ENCODE results near the gene MAMLD1.

Gene MAMLD1

GRCh38 chrX:150499240-150499639 lies 136.1 kb downstream of the MAMLD1 start:
- Histone ChIP-seq H3K27me3 (ENCODE audit: control insufficient read depth, insufficient read depth, low read length) (no peaks in the 10 kb centered on the region), H3K36me3 (ENCODE audit: control insufficient read depth, insufficient read depth, low read length) (no peaks in the 10 kb centered on the region), H3K4me3 (ENCODE audit: low read length) (no peak overlapping the region), H3K4me1 (ENCODE audit: control insufficient read depth, insufficient read depth, low read length) (peaks cover 8% of the 10 kb centered on the region), H3K9ac (ENCODE audit: low read length) (no peak overlapping the region), H3K9me3 (ENCODE audit: control insufficient read depth, low read length) (no peaks in the 10 kb centered on the region)

GRCh38 chrX:150502091-150502490 lies 139.0 kb downstream of the MAMLD1 start:
- H3K9ac ChIP-seq (ENCODE audit: low read length), result no peak overlapping the region
- H3K4me3 ChIP-seq (ENCODE audit: low read length), result no peak overlapping the region
- H3K4me1 ChIP-seq (ENCODE audit: control insufficient read depth, insufficient read depth, low read length), result peaks cover 8% of the 10 kb centered on the region
- no peaks in the 10 kb centered on the region for H3K27me3 ChIP-seq (ENCODE audit: control insufficient read depth, insufficient read depth, low read length)
- H3K36me3 ChIP-seq (ENCODE audit: control insufficient read depth, insufficient read depth, low read length), result no peaks in the 10 kb centered on the region
- no peaks in the 10 kb centered on the region for H3K9me3 ChIP-seq (ENCODE audit: control insufficient read depth, low read length)

DNA sequence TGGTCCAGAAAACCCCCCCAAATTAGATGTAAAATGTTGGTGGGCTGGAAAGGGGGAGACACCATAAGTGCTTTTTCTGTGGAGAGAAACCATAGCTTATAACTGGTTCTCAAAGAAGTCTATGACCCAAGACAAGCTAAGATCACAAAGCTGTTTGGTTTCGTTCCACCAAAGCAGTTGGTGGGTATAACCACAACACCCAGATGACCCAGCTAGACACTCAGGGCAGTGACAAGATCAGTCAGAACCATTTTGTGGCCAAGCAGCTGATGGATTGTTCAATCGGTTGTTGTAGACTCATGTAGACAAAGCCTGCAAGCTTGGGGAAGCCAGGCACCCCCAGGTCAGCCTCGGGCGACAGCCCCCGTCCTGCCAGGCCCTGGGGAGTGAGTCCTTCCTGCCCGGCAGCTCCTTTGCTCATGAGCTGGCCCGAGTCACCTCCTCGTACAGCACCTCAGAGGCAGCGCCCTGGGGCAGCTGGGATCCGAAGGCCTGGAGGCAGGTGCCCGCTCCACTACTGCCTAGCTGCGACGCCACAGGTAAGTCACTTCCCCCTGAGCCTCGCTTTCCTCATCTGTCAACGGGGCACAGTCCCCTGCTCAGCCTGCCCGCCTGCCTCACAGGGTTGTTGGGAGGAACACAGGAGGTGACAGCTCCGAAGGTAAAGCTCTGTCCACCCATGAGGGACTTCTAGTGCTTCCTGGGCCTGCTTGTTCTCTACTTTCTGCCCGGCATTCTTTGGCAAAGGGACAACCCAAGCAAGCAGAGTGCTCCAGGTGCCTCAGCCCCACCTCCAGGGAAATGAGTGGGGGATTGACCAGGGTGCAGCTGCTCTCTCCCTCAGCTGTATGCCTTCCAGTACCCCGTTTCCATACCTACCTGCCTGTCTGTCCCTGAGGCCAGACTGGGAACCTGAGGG lies 140.1 kb downstream of the MAMLD1 start:
- Histone ChIP-seq H3K4me1 (ENCODE audit: control insufficient read depth, insufficient read depth, low read length) (peaks cover 14% of the 10 kb centered on the region), H3K9ac (ENCODE audit: low read length) (no peak overlapping the region), H3K27me3 (ENCODE audit: control insufficient read depth, insufficient read depth, low read length) (no peaks in the 10 kb centered on the region), H3K9me3 (ENCODE audit: control insufficient read depth, low read length) (no peaks in the 10 kb centered on the region), H3K36me3 (ENCODE audit: control insufficient read depth, insufficient read depth, low read length) (no peaks in the 10 kb centered on the region), H3K4me3 (ENCODE audit: low read length) (no peak overlapping the region)

DNA sequence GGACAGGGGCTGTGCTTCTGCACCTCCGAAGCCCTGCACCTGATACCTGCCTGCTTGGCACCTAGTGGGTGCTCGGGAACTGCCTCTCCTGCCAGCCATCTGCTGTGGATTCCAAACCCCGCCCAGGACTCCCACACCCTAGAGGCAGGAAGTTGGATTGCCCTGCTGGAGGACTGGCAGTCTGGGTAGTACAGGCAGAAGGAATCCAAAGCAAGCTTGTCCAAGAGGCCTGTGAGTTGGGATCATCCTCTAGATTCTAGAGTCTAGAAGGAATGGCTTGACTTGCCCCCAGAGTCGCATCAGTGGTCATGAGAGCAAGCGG lies 140.7 kb downstream of the MAMLD1 start:
- Histone ChIP-seq H3K9me3 (ENCODE audit: control insufficient read depth, low read length) (no peaks in the 10 kb centered on the region), H3K27me3 (ENCODE audit: control insufficient read depth, insufficient read depth, low read length) (no peaks in the 10 kb centered on the region), H3K9ac (ENCODE audit: low read length) (no peak overlapping the region), H3K36me3 (ENCODE audit: control insufficient read depth, insufficient read depth, low read length) (no peaks in the 10 kb centered on the region), H3K4me1 (ENCODE audit: control insufficient read depth, insufficient read depth, low read length) (peaks cover 14% of the 10 kb centered on the region), H3K4me3 (ENCODE audit: low read length) (no peak overlapping the region)

DNA sequence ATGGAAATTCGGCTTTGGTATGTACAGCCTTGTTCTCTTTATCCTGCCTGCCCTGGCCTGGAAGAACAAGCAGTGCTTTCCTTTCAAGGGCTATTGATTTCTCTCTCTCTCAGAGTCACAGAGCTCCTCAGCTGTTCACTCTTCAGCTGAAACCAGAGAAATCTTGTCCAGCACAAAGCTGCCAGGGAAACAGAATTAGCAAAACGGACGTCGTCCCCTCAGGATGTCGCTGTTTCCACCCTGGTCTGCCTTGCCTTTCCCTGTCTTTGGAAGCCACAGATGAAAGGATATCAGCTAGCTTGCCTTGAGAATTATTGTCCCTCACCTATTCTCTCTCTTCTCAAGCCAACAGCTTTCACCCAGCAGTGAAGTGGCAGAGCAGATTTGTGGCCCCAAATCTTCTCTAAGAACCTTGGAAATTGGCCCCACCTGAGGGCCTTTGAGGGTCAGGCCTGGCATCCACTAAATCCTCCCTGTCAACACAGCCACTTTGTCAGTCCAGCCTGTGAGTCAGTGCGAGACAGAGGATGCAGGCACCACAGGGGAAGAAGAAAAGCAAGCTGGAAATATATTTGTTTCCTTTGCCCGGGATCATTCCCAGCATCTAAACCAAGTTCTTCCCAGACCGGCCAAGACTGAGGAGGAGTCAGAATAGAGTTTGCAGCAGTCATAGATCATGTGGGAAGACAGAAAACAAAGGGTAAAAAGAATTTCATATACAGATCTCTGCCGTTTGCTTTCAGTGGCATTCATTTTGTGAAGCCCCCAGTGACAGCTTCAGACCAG lies 141.5 kb downstream of the MAMLD1 start:
- Histone ChIP-seq H3K27me3 (ENCODE audit: control insufficient read depth, insufficient read depth, low read length) (no peaks in the 10 kb centered on the region), H3K9ac (ENCODE audit: low read length) (no peak overlapping the region), H3K4me1 (ENCODE audit: control insufficient read depth, insufficient read depth, low read length) (peaks cover 14% of the 10 kb centered on the region), H3K36me3 (ENCODE audit: control insufficient read depth, insufficient read depth, low read length) (no peaks in the 10 kb centered on the region), H3K4me3 (ENCODE audit: low read length) (no peak overlapping the region), H3K9me3 (ENCODE audit: control insufficient read depth, low read length) (no peaks in the 10 kb centered on the region)

DNA sequence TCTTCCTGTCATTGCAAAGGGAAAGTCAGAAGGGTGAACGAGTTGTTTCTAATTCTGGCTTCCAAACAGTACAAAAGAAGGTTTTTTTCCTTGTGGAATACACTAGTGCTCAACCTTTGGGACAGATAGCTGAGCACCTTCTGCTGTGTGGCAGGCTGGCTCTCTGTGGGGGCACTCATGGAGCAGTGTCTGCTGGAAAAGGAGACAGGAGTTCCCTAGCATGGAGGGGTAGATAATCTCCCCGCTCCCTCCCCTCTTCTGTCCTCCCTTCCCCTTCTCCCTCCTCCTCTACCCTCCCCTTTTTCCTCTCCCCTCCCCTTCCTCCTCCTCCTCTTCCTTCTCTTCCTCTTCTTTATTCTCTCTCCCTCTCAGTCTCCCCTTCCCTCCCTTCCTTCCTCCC lies 142.9 kb downstream of the MAMLD1 start:
- Histone ChIP-seq H3K4me3 (ENCODE audit: low read length) (no peak overlapping the region), H3K27me3 (ENCODE audit: control insufficient read depth, insufficient read depth, low read length) (no peaks in the 10 kb centered on the region), H3K4me1 (ENCODE audit: control insufficient read depth, insufficient read depth, low read length) (peaks cover 14% of the 10 kb centered on the region), H3K36me3 (ENCODE audit: control insufficient read depth, insufficient read depth, low read length) (no peaks in the 10 kb centered on the region), H3K9ac (ENCODE audit: low read length) (no peak overlapping the region), H3K9me3 (ENCODE audit: control insufficient read depth, low read length) (no peaks in the 10 kb centered on the region)

DNA sequence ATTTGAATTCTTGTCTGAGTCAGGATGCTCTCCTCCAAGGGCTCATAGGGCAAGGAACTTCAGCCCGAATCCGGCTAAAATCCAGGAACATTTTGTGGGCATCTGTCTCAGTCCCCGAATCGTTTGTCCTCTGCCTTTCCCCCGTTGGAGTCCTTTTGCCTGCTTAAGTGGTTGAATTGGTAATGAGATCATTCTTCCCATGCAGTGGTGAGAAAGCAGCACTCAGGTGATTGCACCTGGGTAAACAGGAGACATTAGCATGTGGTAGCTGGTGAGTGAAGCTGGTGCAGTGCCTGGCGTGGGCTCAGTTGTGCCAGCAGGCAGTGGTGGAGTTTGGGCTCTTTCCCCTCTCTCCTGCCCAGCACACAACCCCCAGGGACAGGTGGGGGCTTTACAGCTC lies 143.4 kb downstream of the MAMLD1 start:
- Histone ChIP-seq H3K9me3 (ENCODE audit: control insufficient read depth, low read length) (no peaks in the 10 kb centered on the region), H3K36me3 (ENCODE audit: control insufficient read depth, insufficient read depth, low read length) (no peaks in the 10 kb centered on the region), H3K4me3 (ENCODE audit: low read length) (no peak overlapping the region), H3K27me3 (ENCODE audit: control insufficient read depth, insufficient read depth, low read length) (no peaks in the 10 kb centered on the region), H3K9ac (ENCODE audit: low read length) (no peak overlapping the region), H3K4me1 (ENCODE audit: control insufficient read depth, insufficient read depth, low read length) (peaks cover 14% of the 10 kb centered on the region)

GRCh38 chrX:150507251-150507856 lies 144.2 kb downstream of the MAMLD1 start:
- Histone ChIP-seq H3K4me1 (ENCODE audit: control insufficient read depth, insufficient read depth, low read length) (peaks cover 14% of the 10 kb centered on the region), H3K4me3 (ENCODE audit: low read length) (no peak overlapping the region), H3K36me3 (ENCODE audit: control insufficient read depth, insufficient read depth, low read length) (no peaks in the 10 kb centered on the region), H3K9ac (ENCODE audit: low read length) (no peak overlapping the region), H3K27me3 (ENCODE audit: control insufficient read depth, insufficient read depth, low read length) (no peaks in the 10 kb centered on the region), H3K9me3 (ENCODE audit: control insufficient read depth, low read length) (no peaks in the 10 kb centered on the region)

DNA sequence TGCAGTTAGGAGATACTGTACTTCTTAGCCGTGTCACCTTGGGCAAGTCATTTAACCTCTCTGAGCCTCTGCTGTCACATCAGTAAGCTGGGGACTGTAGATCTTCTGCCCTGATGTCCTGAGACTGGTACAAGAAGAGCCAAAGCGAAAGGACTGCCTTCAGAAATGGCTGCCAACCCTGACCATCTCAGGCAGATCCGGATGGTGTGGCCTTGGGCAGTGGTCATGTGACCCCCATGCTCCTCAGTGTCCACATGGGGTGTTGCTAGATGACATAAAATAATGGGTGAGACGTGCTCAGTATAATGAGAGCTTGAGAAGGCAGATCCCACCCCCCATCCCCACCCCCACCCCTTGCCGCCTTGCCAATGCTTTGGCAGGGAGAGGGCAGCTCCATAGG lies 144.9 kb downstream of the MAMLD1 start:
- H3K4me3 ChIP-seq (ENCODE audit: low read length), result no peak overlapping the region
- no peaks in the 10 kb centered on the region for H3K36me3 ChIP-seq (ENCODE audit: control insufficient read depth, insufficient read depth, low read length)
- H3K27me3 ChIP-seq (ENCODE audit: control insufficient read depth, insufficient read depth, low read length), result no peaks in the 10 kb centered on the region
- no peaks in the 10 kb centered on the region for H3K9me3 ChIP-seq (ENCODE audit: control insufficient read depth, low read length)
- peaks cover 14% of the 10 kb centered on the region for H3K4me1 ChIP-seq (ENCODE audit: control insufficient read depth, insufficient read depth, low read length)
- no peak overlapping the region for H3K9ac ChIP-seq (ENCODE audit: low read length)

DNA sequence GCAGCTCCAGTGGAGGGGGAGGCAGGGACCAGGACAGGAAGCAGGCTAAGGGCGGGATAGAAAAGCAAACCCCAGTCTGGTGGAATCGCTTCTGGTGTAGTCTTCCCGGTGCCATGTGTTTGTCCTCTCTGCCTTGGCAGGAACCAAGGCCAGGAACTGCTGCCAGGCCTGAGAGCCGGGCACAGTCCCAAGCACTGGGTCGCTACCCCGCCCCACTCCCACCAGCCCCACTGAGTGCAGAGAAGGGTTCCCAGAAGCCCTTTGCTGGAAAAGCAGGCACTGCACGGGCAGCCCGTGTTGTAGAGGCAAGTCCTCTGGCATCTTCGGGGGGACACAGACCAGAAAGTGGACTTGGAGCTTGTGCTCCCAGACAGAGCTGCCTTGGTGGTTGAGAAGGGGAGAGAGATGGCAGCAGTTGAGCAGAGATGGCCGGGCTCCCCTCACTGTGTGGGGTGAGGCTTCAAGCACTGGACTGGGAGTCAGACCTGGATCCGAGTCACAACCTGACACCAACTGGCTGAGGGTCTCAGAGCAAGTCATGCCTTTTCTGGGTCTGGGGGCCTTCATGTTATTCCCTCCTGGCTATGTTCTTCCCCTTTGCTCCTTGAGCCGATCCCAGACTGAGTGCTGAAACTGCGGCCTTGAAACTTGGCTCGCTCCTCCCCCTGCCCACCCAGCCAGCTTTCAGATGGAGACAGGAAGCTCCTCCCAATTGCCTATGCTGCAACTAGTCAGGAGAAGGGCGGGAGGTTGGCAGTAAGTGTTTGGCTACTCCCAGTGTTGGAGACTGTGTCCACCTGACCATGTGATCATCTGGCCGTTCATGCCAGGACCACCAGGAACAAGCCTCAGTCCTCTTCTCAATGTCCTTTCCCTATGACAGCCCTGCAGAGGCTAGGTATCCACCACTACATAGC lies 145.6 kb downstream of the MAMLD1 start:
- Histone ChIP-seq H3K9ac (ENCODE audit: low read length) (no peak overlapping the region), H3K36me3 (ENCODE audit: control insufficient read depth, insufficient read depth, low read length) (no peaks in the 10 kb centered on the region), H3K4me3 (ENCODE audit: low read length) (no peak overlapping the region), H3K4me1 (ENCODE audit: control insufficient read depth, insufficient read depth, low read length) (peaks cover 11% of the 10 kb centered on the region), H3K27me3 (ENCODE audit: control insufficient read depth, insufficient read depth, low read length) (no peaks in the 10 kb centered on the region), H3K9me3 (ENCODE audit: control insufficient read depth, low read length) (no peaks in the 10 kb centered on the region)

DNA sequence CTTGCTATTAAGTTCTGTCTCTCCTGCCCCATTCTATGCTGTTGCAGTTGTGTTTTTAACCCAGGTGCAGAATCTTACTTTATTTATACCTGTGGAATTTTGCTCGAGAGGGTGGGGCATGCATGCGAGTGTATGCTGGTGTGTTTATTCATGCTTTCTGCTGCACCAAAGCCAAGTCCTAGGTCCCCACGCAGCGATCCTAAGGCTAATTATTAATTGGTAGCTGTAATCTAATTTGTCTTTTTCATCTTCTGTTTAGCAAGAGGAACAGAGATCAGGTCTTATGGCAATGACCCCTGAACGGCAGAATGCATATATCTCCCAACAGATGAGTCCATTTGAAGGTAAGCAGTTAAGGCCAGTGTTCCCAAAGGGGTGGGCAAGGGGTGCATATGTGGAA lies 146.6 kb downstream of the MAMLD1 start:
- no peak overlapping the region for H3K4me3 ChIP-seq (ENCODE audit: low read length)
- H3K9ac ChIP-seq (ENCODE audit: low read length), result no peak overlapping the region
- H3K9me3 ChIP-seq (ENCODE audit: control insufficient read depth, low read length), result no peaks in the 10 kb centered on the region
- peaks cover 6% of the 10 kb centered on the region for H3K4me1 ChIP-seq (ENCODE audit: control insufficient read depth, insufficient read depth, low read length)
- H3K36me3 ChIP-seq (ENCODE audit: control insufficient read depth, insufficient read depth, low read length), result no peaks in the 10 kb centered on the region
- no peaks in the 10 kb centered on the region for H3K27me3 ChIP-seq (ENCODE audit: control insufficient read depth, insufficient read depth, low read length)

Data from mucosa of stomach (tissue), 1 donor.